Stimulated activated naive CD8-positive, alpha-beta T cell treated with anti-CD3 and anti-CD28 coated beads, Interleukin-15, amount 100 ng/mL, for 72 hours (primary cell): ENCODE results near the gene RALGPS1.

ENCODE experiments used
- ATAC-seq: fragments of 150-1000 bp; cut with Tn5 transposase; 2 replicates; pipeline ENCODE4 v1.10.0; 2021; ENCODE audit warnings: mild to moderate bottlenecking, moderate library complexity
- DNase-seq, 2 donors: peaks; one replicate each; pipeline ENCODE4 v3.0.0; 2021 to 2022
- H3K27ac Mint-ChIP-seq, 2 donors: one replicate each; pipeline ENCODE4 v1.8.0; 2022; ENCODE audit warnings: mild to moderate bottlenecking in 2 of 2, mixed read lengths in 2 of 2, moderate library complexity in 2 of 2
- H3K27me3 Mint-ChIP-seq: one replicate; pipeline ENCODE4 v1.8.0; 2022; ENCODE audit warnings: mixed read lengths
- H3K4me1 Mint-ChIP-seq: one replicate; pipeline ENCODE4 v1.8.0; 2022; ENCODE audit warnings: mild to moderate bottlenecking, mixed read lengths
- H3K4me3 Mint-ChIP-seq, 2 donors: one replicate each; pipeline ENCODE4 v1.8.0; 2022; ENCODE audit warnings: mild to moderate bottlenecking in 2 of 2, mixed read lengths in 2 of 2, moderate library complexity in 1 of 2
- H3K9me3 Mint-ChIP-seq, 2 donors: one replicate each; pipeline ENCODE4 v1.8.0; 2022; ENCODE audit warnings: mixed read lengths in 2 of 2

The RALGPS1 gene

DNA sequence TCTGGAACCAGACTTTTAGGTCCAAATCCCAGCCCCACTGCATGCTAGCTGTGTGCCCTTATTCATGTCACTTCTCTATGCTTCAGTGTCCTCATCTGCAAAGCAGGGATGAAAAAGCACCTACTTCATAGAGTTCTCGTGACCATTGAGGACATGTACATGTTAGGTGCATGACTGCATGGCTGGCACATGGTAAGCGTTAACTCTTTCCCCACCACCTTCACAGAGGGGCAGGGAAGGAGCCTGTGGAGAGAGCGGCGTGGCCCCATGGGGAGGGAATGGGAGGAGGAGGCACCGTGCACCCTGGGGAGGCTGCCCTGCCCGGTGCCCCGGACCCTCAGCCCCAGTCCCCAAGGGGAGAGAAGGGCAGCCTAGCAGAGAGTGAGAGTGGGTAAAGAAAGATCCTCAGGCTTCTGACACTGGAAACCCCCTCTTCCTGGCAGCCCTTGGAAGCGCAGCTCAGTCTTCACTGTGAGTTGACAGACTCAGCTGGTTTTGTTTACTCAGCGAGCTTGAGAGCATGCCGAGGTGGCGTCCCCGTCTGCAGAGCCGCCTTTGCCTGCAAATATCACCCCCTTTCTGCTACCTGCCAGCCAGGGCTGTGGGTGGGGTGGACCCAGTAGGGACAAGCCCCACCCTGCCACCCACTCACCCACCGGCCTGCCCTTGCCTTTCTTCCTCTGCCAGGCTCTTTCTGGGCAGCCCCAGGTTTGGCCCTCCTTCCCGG, 218.5 kb downstream of the RALGPS1 start:
- no peak overlapping the region for H3K4me3 Mint-ChIP-seq
- no peak for DNase-seq

DNA sequence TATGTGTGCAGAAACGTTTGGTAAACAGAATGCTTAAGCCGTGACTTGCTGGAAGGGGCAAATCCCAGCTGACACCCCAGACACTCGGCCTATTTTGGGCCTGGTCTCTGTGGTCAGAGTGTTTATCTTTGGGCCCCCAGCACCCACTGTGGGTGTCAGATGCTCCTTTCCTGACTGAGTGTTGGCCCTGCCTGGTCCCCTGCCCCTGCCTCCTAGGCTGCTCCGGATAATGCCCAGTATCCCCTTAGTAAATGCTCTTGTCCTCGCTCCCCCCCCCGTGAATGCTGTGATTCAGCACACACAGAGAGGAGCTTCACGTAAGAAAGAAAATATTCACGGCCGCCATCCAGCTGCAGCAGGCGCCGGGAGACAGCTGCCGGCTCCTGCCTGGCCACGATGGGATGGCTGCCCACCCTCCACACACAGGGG, 219.2 kb downstream of the RALGPS1 start:
- Mint-ChIP-seq H3K4me1 (no peaks in the 10 kb centered on the region), H3K4me3 (no peak overlapping the region), H3K27ac (no peak overlapping the region), H3K27me3 (no peaks in the 10 kb centered on the region), H3K9me3 (no peaks in the 10 kb centered on the region)
- DNase-seq: no peak
- ATAC-seq: no peak

More for the DNA sequence above, 218.5 kb downstream of the RALGPS1 start:
- Mint-ChIP-seq H3K27ac (no peak overlapping the region), H3K27me3 (no peaks in the 10 kb centered on the region), H3K9me3 (no peaks in the 10 kb centered on the region), H3K4me1 (no peaks in the 10 kb centered on the region)
- ATAC-seq: no peak

DNA sequence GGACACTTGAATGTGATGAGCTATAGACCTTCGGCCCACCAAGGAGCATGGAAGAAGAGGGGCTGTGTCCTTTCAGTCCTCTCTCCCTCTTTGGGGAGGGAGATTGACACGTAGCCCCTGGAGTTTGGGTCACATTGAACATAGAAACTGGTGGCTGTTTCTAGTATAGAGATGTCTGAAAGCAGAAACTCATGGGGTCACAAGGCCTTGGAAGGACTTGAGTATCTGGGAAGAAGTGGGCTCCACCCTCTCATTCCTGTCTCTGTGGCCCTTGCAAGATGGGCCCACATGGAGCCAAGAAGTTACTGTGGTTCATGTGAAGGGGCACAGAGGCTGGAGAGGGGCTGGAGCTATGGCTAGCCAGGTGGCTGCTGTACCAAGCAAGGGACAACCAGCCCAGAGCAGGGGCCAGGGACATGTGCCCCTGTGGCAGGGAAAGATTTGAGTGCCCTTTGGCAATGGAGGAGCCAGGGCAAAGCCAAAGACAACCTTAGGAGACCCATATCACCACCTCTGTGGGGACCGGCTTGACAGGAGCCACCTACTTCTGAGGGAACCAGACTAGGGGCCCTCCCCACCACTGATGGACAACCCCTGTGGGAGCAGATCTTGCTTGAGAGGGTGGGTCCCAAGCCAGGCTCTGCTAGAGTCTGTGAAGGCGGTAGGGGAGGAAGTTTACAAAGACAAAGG, 220.6 kb downstream of the RALGPS1 start:
- H3K27me3 Mint-ChIP-seq: no peaks in the 10 kb centered on the region
- no peak overlapping the region for H3K4me3 Mint-ChIP-seq
- H3K27ac Mint-ChIP-seq: peak overlapping the region in 1 of 2 donors; percentile 4
- H3K9me3 Mint-ChIP-seq: no peaks in the 10 kb centered on the region
- H3K4me1 Mint-ChIP-seq: no peaks in the 10 kb centered on the region
- ATAC-seq: no peak
- DNase-seq: no peak

DNA sequence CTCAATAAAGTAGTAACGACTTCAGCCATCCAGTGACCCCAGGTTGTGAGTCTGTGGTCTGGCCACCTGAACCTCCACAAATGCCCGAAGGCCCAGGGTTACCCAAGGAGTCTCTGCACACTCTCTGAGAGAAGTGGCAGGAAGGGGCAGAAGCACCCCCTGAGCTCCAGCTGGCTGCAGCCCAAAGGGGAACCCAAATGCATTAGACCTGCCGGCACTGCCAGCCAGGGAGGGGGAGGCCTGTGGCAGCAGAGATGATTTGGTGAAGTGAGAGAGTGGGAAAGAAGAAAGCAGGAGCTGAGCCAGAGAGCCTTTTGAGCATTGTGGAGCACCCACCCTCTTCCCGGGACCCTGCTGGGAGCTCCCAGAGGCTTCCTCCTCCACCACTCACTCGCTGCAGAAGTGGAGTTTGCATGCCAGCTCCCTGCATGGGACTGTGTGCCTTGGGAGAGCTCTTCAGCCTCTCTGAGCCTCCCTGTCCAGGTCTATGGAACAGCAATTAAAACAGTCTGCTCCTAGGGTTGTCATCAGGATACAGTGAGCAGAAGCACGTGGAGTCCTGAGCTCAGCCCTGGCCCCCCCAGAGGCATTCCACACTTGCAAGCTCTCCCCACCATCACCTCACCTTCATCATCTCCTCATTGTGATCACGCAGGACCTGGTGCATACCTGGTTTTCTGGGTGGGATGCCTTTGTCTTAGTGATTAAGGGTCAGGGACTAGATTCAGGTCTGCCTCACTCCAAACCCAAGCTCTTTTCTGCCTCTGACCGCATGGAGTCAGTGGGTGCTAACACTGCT, 221.7 kb downstream of the RALGPS1 start:
- ATAC-seq (no peak), DNase-seq (no peak)
- Mint-ChIP-seq H3K27me3 (no peaks in the 10 kb centered on the region), H3K4me1 (no peaks in the 10 kb centered on the region), H3K4me3 (no peak overlapping the region), H3K9me3 (no peaks in the 10 kb centered on the region), H3K27ac (peak overlapping the region in 1 of 2 donors; percentile 53)

DNA sequence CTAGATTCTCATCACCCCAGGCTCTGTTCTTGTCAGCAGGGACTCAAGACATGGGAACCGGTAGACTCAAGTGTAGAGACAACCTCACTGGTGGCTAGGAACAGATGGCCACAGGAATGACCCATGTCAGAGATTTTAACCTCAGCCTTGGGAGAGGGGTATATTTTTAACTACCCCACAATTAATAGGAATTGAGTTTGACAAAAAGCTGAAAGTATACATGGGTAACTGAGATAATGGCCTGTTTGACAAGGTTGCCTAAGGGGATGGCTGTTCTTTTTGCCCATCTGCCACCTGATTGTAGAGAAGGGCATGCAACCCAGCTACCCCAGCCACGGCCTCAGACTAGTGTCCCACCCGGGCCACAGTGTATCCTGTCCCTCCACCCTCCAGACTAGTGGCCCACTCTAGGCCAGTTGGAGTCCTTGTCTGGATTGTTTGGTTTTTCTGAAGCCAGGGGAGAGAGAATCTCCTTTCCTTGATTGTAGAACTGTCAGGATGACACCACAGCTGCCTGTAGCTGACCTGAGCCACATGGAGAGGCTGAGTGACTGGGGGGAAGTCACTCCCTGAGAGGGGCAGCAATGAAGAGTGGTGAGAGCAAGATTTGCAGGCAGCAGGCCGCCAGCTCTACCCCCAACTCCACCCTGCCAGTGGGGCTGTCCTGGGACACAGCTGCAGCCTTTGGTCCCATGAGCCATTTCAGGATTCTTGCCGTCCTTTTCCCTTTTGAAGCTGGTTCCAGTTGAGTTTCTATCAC, 222.5 kb downstream of the RALGPS1 start:
- H3K27me3 Mint-ChIP-seq: no peaks in the 10 kb centered on the region
- no peak overlapping the region for H3K27ac Mint-ChIP-seq
- no peaks in the 10 kb centered on the region for H3K9me3 Mint-ChIP-seq
- no peaks in the 10 kb centered on the region for H3K4me1 Mint-ChIP-seq
- no peak for DNase-seq
- ATAC-seq: no peak
- no peak overlapping the region for H3K4me3 Mint-ChIP-seq

DNA sequence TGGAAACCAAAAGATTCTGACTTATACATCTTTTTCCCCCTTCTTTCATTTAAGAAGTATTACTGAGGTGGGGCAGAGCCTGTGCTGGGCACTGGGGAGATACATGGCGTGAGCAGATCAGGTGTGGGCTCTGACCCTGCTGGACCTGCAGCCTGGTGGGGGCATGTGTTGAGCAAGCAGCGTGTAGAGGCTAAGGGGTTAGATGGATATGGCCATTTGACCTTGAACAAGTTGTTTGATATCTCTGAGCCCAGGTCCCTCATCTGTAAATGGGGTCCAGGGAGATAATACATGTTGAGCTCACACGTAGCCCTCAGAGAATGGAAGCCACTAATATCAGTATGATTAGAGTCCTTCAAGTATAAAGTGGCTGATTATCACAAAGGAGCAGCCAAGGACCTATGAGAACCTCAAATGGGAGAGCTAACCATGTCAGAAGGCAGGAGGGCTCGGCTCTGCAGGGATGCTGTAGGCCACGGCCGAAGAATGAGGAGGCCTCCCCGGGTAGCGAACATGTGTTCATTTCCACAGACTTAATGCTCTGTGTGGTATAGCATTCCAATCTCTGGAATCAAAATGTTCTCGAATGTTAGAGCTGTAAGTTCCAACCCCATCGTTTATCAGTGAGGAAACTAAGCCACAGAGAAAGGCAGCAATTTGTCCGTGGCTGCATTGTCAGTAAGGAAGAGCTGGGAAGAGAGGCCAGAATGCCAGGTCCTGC, 223.2 kb downstream of the RALGPS1 start:
- no peaks in the 10 kb centered on the region for H3K4me1 Mint-ChIP-seq
- no peak for ATAC-seq
- no peak overlapping the region for H3K4me3 Mint-ChIP-seq
- no peaks in the 10 kb centered on the region for H3K27me3 Mint-ChIP-seq
- no peak for DNase-seq
- H3K27ac Mint-ChIP-seq: peak overlapping the region in 1 of 2 donors; percentile 34
- H3K9me3 Mint-ChIP-seq: no peaks in the 10 kb centered on the region

DNA sequence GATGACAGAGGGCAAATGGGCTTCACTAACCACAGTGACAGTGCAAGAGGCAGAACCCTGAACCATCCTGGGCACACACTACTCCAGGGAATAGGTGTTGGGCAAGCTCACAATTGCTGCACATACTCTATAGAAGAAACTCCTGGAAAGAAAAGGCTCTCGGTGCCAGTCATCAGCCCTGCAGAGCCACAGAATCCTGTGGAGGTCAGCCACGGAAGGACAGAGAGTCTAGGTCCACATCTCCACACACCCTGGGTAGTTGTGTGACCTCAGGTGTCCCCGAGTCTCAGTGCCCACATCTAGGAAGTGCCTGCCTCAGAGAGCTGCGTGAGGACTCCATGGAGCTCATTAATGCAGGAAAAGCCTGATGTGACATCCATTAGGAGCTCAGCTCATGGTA, 223.9 kb downstream of the RALGPS1 start:
- Mint-ChIP-seq H3K27me3 (no peaks in the 10 kb centered on the region), H3K4me3 (no peak overlapping the region), H3K27ac (no peak overlapping the region), H3K4me1 (no peaks in the 10 kb centered on the region), H3K9me3 (no peaks in the 10 kb centered on the region)
- DNase-seq (no peak), ATAC-seq (no peak)

DNA sequence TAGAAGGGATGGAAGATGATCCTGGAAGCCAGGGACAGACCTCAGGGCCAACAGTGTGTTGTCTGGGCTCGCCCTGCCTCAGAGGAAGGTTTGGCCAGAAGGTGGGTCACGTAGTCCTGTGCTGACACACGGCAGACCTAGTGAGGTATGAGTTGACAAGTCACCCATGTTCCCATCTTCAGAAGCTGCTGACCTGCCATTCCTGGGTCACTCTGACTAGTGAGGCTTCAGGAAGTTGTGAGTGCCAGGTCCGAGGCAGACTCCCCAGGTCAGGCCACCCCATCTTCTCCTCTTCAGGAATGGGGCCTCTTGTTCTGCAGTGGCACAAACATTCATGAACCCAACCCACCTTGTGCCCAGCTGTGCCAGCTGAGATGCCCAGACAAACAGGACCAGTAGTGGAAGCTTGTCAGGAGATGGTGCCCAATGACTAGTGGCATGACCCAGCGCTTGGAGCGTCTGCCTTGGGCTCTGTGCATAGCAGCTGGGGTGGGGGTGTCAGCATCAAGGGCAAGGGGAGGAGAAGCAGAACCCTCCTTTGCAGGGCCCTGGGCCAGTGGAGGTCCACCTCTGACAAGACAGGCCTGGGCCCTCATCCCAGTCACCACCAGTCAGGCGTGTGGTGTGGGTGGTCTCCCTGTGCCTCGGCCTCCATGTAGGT, 224.6 kb downstream of the RALGPS1 start:
- no peak for DNase-seq
- Mint-ChIP-seq H3K4me1 (no peaks in the 10 kb centered on the region), H3K27ac (no peak overlapping the region), H3K9me3 (no peaks in the 10 kb centered on the region), H3K4me3 (no peak overlapping the region), H3K27me3 (no peaks in the 10 kb centered on the region)
- no peak for ATAC-seq

DNA sequence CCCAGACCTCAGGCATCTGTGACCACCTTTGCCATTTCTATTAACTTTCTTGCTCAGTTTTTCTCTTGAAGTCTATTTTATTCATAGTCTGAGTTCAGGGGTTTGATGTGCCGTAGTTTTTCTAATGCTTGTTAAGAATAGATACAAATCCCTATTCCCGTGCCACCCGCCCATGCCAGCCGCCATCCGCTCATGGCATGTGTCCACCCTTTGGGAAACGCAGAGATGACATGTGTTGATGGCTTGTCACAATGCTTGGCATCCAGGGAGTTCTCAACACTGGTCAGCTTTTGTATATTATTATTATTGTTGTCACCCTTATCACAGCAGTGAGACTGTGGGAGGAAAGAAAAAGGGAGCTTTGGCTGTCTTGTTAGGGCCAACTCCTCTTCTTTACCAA, 225.2 kb downstream of the RALGPS1 start:
- peak overlapping the region in 1 of 2 donors; percentile 6 for H3K27ac Mint-ChIP-seq
- H3K4me3 Mint-ChIP-seq: no peak overlapping the region
- no peaks in the 10 kb centered on the region for H3K27me3 Mint-ChIP-seq
- DNase-seq: no peak
- H3K4me1 Mint-ChIP-seq: no peaks in the 10 kb centered on the region
- H3K9me3 Mint-ChIP-seq: no peaks in the 10 kb centered on the region
- ATAC-seq: no peak

DNA sequence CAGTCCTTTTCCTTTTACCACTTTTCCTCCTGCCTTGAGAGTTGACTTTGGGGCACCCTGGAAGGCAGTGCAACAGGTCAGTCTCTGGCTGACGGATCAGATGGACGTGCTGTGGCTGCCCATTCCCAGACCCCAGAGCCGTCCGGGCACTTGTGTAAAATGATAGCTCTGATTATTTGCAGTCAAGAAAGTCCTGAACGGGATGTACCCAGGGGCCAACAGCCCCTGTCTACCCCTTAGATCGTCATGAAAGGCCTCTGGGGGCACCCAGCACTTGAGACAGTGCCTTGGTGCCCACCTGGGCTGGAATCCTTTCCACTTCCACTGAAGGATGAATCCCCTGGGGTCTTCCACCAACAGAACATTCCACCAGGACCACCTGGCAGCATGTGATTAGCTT, 225.6 kb downstream of the RALGPS1 start:
- Mint-ChIP-seq H3K4me1 (no peaks in the 10 kb centered on the region), H3K27ac (peak overlapping the region in 1 of 2 donors; percentile 6), H3K4me3 (no peak overlapping the region), H3K27me3 (no peaks in the 10 kb centered on the region), H3K9me3 (no peaks in the 10 kb centered on the region)
- no peak for ATAC-seq
- no peak for DNase-seq

DNA sequence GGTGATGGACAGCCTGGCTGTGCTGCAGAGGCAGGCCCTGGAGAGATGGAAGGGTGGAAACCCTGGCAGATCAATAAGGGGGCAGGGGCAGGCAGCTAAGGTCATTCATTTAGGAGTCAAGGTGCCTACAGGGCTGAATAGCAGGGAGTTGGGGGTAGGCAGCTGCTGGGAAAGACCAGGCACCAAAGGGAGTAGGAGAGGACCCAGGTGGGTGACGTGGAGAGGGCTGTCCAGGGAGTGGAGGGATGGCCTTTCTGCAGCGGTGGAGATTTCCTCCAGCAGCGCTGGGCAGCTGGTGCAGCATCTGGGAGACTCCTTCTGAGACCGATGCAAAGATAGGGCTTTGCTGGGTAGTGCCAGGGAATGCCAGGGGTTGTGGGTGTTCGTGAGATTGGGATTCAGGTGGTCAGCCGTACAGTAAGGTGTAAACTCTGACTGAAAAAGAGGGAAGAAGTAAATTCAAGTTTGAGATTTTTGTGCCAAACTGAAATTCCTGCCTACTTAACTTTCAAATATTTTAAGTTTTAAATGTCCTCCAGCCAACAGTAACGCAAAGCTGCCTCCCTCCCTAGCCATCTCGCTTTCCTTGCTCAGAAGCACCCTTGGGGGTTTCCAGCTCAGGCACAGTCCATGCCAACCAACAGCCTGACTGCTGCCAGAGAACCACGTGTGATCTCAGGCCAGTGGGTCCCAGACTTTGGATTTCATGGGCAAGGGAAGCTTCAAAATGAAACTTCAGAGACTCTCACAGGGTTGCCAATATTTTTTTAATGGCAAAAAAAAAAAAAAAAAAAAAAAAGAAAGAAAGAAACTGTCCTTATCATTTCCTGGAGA, 226.5 kb downstream of the RALGPS1 start:
- H3K9me3 Mint-ChIP-seq: no peaks in the 10 kb centered on the region
- no peak overlapping the region for H3K27ac Mint-ChIP-seq
- no peaks in the 10 kb centered on the region for H3K4me1 Mint-ChIP-seq
- no peak for DNase-seq
- ATAC-seq: no peak
- H3K27me3 Mint-ChIP-seq: no peaks in the 10 kb centered on the region
- H3K4me3 Mint-ChIP-seq: no peak overlapping the region

DNA sequence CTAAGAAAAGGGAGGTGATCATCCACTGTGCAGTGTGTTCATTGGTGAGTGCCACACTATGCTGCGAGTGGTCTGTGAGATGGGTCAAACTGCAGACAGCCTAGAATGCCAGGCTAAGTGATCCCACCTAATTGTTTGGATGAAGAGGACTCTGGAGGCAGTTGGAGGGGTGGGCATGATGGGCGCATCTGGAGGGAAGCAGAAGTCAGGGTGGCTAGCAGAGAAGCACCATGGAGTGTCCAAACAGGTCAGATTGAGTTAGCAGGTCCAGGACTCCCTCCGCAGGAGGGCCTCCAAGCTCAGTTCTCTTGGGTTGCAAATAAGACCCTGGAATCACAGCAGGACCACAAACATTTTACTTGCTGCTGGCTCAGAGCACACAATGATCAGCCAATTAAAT, 227.7 kb downstream of the RALGPS1 start:
- H3K4me3 Mint-ChIP-seq: no peak overlapping the region
- no peaks in the 10 kb centered on the region for H3K27me3 Mint-ChIP-seq
- H3K4me1 Mint-ChIP-seq: no peaks in the 10 kb centered on the region
- H3K9me3 Mint-ChIP-seq: no peaks in the 10 kb centered on the region
- H3K27ac Mint-ChIP-seq: no peak overlapping the region
- DNase-seq: no peak
- no peak for ATAC-seq

DNA sequence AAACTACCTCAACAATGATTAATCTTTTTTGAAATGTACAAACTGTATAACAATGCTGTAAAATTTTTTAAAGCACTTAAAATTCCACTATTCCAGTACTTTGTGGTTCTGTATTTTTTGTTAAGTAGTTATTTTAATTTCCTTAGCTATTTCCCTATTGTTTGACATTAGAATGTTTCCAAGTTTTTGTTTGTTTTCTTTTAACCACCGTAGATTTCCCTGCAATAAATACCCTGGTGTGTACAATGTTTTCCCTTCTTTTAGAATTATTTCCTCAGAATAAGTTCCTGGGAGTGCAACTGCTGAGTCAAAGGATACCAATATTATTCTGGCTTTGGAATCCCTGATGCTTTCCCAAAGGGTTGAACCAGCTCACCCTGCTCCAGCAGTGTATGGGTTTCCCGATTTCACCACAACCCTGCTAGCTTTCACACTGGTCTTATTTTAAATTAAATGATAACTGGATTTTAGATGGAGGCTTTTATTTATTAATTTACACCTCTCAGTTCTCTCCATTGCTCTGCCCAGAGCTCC, 228.4 kb downstream of the RALGPS1 start:
- Mint-ChIP-seq H3K4me3 (no peak overlapping the region), H3K27ac (no peak overlapping the region), H3K27me3 (no peaks in the 10 kb centered on the region), H3K4me1 (no peaks in the 10 kb centered on the region), H3K9me3 (no peaks in the 10 kb centered on the region)
- no peak for ATAC-seq
- no peak for DNase-seq
